Transverse colon (tissue), 4 donors: Measurements from ENCODE around the gene MMD. TPM values are rescaled to one million over a fixed set of nuclear protein-coding genes. Genes with fewer than 3 reads are reported as not detected.
A peak's percentile ranks its signal among the peaks of the same experiment; 100 is the strongest.

Experiments used
- DNase-seq: peaks from one replicate; pipeline ENCODE4 v3.0.0-alpha.2; 2019
- H3K27ac ChIP-seq, 4 donors: fragments of 200-600 bp; sonication (generic); 2 replicates each; pipeline ENCODE4 v1.5.1; 2016 to 2018; ENCODE audit warnings: inconsistent platforms in 4 of 4
- H3K27me3 ChIP-seq: fragments of 200-600 bp; sonication (generic); 2 replicates; pipeline ENCODE4 v1.5.1; 2017; ENCODE audit warnings: inconsistent platforms
- H3K36me3 ChIP-seq, 4 donors: fragments of 200-600 bp; sonication (generic); 2 replicates each; pipeline ENCODE4 v1.5.1; 2017 to 2019; ENCODE audit warnings: inconsistent platforms in 4 of 4
- H3K4me1 ChIP-seq, 4 donors: fragments of 200-600 bp; sonication (generic); 2 replicates each; pipeline ENCODE4 v1.5.1; 2017 to 2020; ENCODE audit warnings: inconsistent platforms in 4 of 4
- H3K4me3 ChIP-seq, 4 donors: fragments of 200-600 bp; sonication (generic); 1 replicate in 1 of 4; 2 replicates in 3 of 4; pipeline versions ENCODE4 v1.5.1 to v1.6.1; 2017 to 2019; ENCODE audit warnings: inconsistent platforms in 4 of 4
- H3K9me3 ChIP-seq, 2 donors: fragments of 200-600 bp; sonication (generic); 2 replicates each; pipeline ENCODE4 v1.5.1; 2017 to 2019; ENCODE audit warnings: inconsistent platforms in 2 of 2
- CTCF ChIP-seq, 5 experiments: fragments of 200-600 bp in 3 of 5; fragments of 450-650 bp in 2 of 5; sonication (generic) in 3 of 5; IDR thresholded peaks; 1 replicate in 2 of 5; 2 replicates in 3 of 5; pipeline ENCODE4 v1.5.1; 2016 to 2017; ENCODE audit warnings: antibody characterized with exemption in 5 of 5, inconsistent platforms in 3 of 5, mild to moderate bottlenecking in 2 of 5, moderate library complexity in 1 of 5
- EP300 ChIP-seq: sonication (generic); formaldehyde crosslinking; IDR thresholded peaks from one replicate; pipeline ENCODE4 v1.6.1; 2017; ENCODE audit warnings: antibody characterized with exemption, low read depth
- POLR2A ChIP-seq: fragments of 450-650 bp; IDR thresholded peaks from one replicate; pipeline ENCODE4 v1.6.1; 2016; ENCODE audit warnings: antibody characterized with exemption, mild to moderate bottlenecking, moderate library complexity
- POLR2AphosphoS5 ChIP-seq, 3 donors: sonication (generic); formaldehyde crosslinking; IDR thresholded peaks; one replicate each; pipeline ENCODE4 v1.6.1; 2016; ENCODE audit warnings: antibody characterized with exemption in 3 of 3
- whole genome bisulfite sequencing, 2 donors: methylation state at CpG; one replicate each; pipeline ENCODE4 v1.1.5; 2018; ENCODE audit warnings: low coverage in 1 of 2; 5-methylcytosine and 5-hydroxymethylcytosine counted together
- in situ Hi-C, 4 donors: fragments of 200-750 bp; cut with MboI; loops; one replicate each; pipeline versions ENCODE4 v1.15.0 to v1.15.1; 2017; ENCODE audit warnings: low sequenced_read_pairs in 3 of 4, low pct_ligation_motif_present in 1 of 4, low pct_unique_long_range_greater_than_20kb in 1 of 4
- intact Hi-C: fragments of 100-400 bp; cut with DNase I; formaldehyde crosslinking; loops from one replicate; pipeline ENCODE4 v1.15.1; 2023; ENCODE audit warnings: low total_unique reads
- total RNA-seq, 4 donors: library from RNA; depleted of rRNA; stranded (reverse); fragments of >200 nt; gene quantifications; one replicate each; pipeline ENCODE4 v1.1.0, GENCODE V29; 2016

The MMD gene
- total RNA-seq, 4 donors from 2014 or later: 4.8 to 18.9 (median 14.3) TPM

GRCh38 chr17:55350825-55351205, 70.8 kb downstream of the MMD start:
- DNase-seq: no peak
- Histone ChIP-seq H3K36me3 (no peaks in the 10 kb centered on the region), H3K27ac (peak overlapping the region in 2 of 4 donors; percentile 18 to 55), H3K4me3 (no peak overlapping the region), H3K9me3 (no peaks in the 10 kb centered on the region), H3K27me3 (no peaks in the 10 kb centered on the region), H3K4me1 (peaks cover 0 to 4% (median 2%) of the 10 kb centered on the region in 4 donors)
- TF ChIP-seq POLR2AphosphoS5 (IDR thresholded peaks at IDR 0.05) (no peak), CTCF (IDR thresholded peaks at IDR 0.05) (no peak), POLR2A (no peak), EP300 (no peak)
- 36% methylated on average over 2 of the region's 2 CpGs; no CpG with 5 or more reads in 1 of the 2 donors for WGBS, 2 donors
- in situ Hi-C loops: loop anchor here in 3 of 4 donors (10.0 kb wide), 2 partner anchors 164 to 356 kb away; partner anchors contain the start of gene SMIM36 (in 3 of the 3)
- intact Hi-C loops: no loop called here

- Histone ChIP-seq H3K36me3 (no peaks in the 10 kb centered on the region), H3K4me1 (peaks cover 0 to 4% (median 2%) of the 10 kb centered on the region in 4 donors), H3K9me3 (no peaks in the 10 kb centered on the region), H3K27ac (no peak overlapping the region), H3K4me3 (no peak overlapping the region), H3K27me3 (no peaks in the 10 kb centered on the region)
- in situ Hi-C loops (no loop called here), intact Hi-C loops (loop anchor here (5.0 kb wide), 1 partner anchor 357 kb away; no protein-coding TSS in a partner anchor)
- TF ChIP-seq EP300 (no peak), CTCF (IDR thresholded peaks at IDR 0.05) (peak; percentile 73 to 87 (median 81)), POLR2A (no peak)
- WGBS, 2 donors: 12 to 13% methylated on average over 8 to 10 of the region's 10 CpGs
- DNase-seq: peak; percentile 49
Observed at GRCh38 chr17:55348749-55349354, 72.8 kb downstream of the MMD start.

GRCh38 chr17:55347341-55347740, 74.3 kb downstream of the MMD start:
- 94% methylated on average over 2 of the region's 2 CpGs; no CpG with 5 or more reads in 1 of the 2 donors for WGBS, 2 donors
- no peak overlapping the region for H3K27ac ChIP-seq
- intact Hi-C loops (loop anchor here (5.0 kb wide), 1 partner anchor 355 kb away; no protein-coding TSS in a partner anchor), in situ Hi-C loops (no loop called here)
- H3K9me3 ChIP-seq: no peaks in the 10 kb centered on the region
- peaks cover 0 to 4% (median 2%) of the 10 kb centered on the region in 4 donors for H3K4me1 ChIP-seq
- H3K36me3 ChIP-seq: no peaks in the 10 kb centered on the region
- TF ChIP-seq CTCF (IDR thresholded peaks at IDR 0.05) (no peak), POLR2AphosphoS5 (IDR thresholded peaks at IDR 0.05) (no peak), EP300 (no peak), POLR2A (no peak)
- no peak for DNase-seq
- H3K27me3 ChIP-seq: no peaks in the 10 kb centered on the region
- no peak overlapping the region for H3K4me3 ChIP-seq

- in situ Hi-C loops (no loop called here), intact Hi-C loops (loop anchor here (5.0 kb wide), 1 partner anchor 354 kb away; no protein-coding TSS in a partner anchor)
- Histone ChIP-seq H3K4me1 (peaks cover 0 to 4% (median 2%) of the 10 kb centered on the region in 4 donors), H3K4me3 (no peak overlapping the region), H3K36me3 (no peaks in the 10 kb centered on the region), H3K9me3 (no peaks in the 10 kb centered on the region), H3K27ac (no peak overlapping the region), H3K27me3 (no peaks in the 10 kb centered on the region)
- DNase-seq: no peak
- 100% methylated on average over 1 of the region's 1 CpG; no CpG with 5 or more reads in 1 of the 2 donors for WGBS, 2 donors
- TF ChIP-seq EP300 (no peak), POLR2AphosphoS5 (IDR thresholded peaks at IDR 0.05) (no peak), CTCF (IDR thresholded peaks at IDR 0.05) (no peak), POLR2A (no peak)
Observed at GRCh38 chr17:55346658-55347057, 75.0 kb downstream of the MMD start.
